Ascending aorta (tissue), 2 donors: ENCODE measurements around the gene PTPRO. TPM values are rescaled to one million over a fixed set of nuclear protein-coding genes. Genes with fewer than 3 reads are reported as not detected.

Experiments used
- DNase-seq, 2 donors: peaks; one replicate each; pipeline ENCODE4 v3.0.0-alpha.2; 2019; ENCODE audit warnings: low spot score in 2 of 2
- H3K27ac ChIP-seq, 2 donors: fragments of 200-600 bp; sonication (generic); one replicate each; pipeline ENCODE4 v1.5.1; 2016 to 2017; ENCODE audit warnings: mild to moderate bottlenecking in 1 of 2
- H3K27me3 ChIP-seq: fragments of 200-600 bp; sonication (generic); one replicate; pipeline ENCODE4 v1.5.1; 2017
- H3K36me3 ChIP-seq, 2 donors: fragments of 200-600 bp; sonication (generic); one replicate each; pipeline ENCODE4 v1.5.1; 2016
- H3K4me1 ChIP-seq, 2 donors: fragments of 200-600 bp; sonication (generic); one replicate each; pipeline ENCODE4 v1.5.1; 2016 to 2017; ENCODE audit warnings: mild to moderate bottlenecking in 1 of 2
- H3K4me3 ChIP-seq, 2 donors: fragments of 200-600 bp; sonication (generic); one replicate each; pipeline ENCODE4 v1.5.1; 2016 to 2017; ENCODE audit warnings: mild to moderate bottlenecking in 1 of 2
- H3K9me3 ChIP-seq, 2 donors: fragments of 200-600 bp; sonication (generic); one replicate each; pipeline ENCODE4 v1.5.1; 2016
- CTCF ChIP-seq, 3 experiments: fragments of 200-600 bp in 2 of 3; fragments of 450-650 bp in 1 of 3; sonication (generic) in 2 of 3; IDR thresholded peaks; one replicate each; pipeline ENCODE4 v1.5.1; 2016 to 2019; ENCODE audit warnings: antibody characterized with exemption in 3 of 3, mild to moderate bottlenecking in 1 of 3, moderate library complexity in 1 of 3
- intact Hi-C: fragments of 100-400 bp; cut with DNase I; formaldehyde crosslinking; loops from one replicate; pipeline ENCODE4 v1.15.1; 2023
- total RNA-seq: library from RNA; depleted of rRNA; stranded (reverse); fragments of >200 nt; gene quantifications from one replicate; pipeline ENCODE4 v1.1.0, GENCODE V29; 2016

PTPRO gene
- total RNA-seq, 1 donor from 2014 or later, result 0.11 TPM

DNA sequence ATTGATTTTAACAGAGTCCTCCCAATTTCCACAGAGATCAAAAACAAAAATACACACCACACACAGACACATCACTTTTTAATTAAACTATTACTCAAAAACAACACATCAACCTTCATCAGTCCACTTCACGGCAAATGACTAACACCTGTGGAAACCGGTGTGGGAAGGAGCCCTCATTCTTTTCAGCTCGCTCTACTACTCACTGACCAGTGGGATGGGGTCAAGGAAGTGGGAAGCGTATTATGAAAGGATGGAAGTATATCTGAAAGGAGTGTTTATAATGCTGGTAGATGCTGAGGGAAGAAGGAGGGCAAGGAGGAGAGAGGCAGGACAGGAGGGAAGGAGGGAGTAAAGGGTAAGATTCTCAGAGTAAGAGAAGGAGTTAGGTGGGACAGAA, 310.4 kb downstream of the PTPRO start:
- intact Hi-C loops, result no loop called here
- Histone ChIP-seq H3K27ac (peak overlapping the region; percentile 36 to 63), H3K4me1 (peaks cover 14 to 47% of the 10 kb centered on the region in 2 donors), H3K27me3 (no peaks in the 10 kb centered on the region), H3K36me3 (peaks cover 0 to 15% of the 10 kb centered on the region in 2 donors), H3K9me3 (no peaks in the 10 kb centered on the region), H3K4me3 (no peak overlapping the region)
- DNase-seq, result no peak
- TF ChIP-seq CTCF (IDR thresholded peaks at IDR 0.05), result no peak

- DNase-seq, result no peak
- Histone ChIP-seq H3K9me3 (no peaks in the 10 kb centered on the region), H3K36me3 (peaks cover 0 to 15% of the 10 kb centered on the region in 2 donors), H3K4me3 (no peak overlapping the region), H3K4me1 (peaks cover 10 to 42% of the 10 kb centered on the region in 2 donors), H3K27me3 (no peaks in the 10 kb centered on the region), H3K27ac (peak overlapping the region; percentile 36 to 63)
- no peak for TF ChIP-seq CTCF (IDR thresholded peaks at IDR 0.05)
- intact Hi-C loops, result no loop called here
These were observed 310.9 kb downstream of the PTPRO start for GRCh38 chr12:15633201-15633600.

DNA sequence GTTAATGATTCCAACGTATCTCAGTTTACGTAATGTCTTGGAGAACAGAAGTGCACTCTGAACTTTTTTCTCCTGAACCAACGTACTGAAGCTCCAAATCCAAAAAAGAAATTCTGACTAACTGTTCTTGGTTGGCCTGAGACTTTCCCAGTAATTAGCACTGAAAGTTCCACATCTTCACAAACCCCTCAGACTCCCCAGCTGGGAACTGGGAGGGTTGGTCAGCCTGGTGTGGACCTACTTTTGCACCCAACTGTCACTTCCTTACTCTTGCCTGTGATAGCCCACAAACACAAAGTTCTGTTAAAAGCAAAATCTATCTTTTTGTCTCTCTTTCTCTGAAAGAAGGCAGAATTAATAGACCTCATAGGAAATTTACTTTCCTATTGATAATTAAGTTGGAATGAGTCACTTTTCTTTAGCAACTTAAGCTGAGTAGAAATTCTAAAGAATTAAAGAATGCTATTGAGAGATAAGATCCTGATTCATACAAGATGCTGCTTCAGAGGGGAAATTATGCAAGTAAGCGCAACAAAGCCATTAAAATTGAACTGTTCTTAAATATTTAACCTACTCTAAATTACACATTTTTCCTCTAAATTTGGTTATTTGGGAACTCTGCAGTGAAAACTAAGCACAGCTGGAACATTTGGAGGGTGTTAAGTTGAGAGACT, 311.8 kb downstream of the PTPRO start:
- peaks cover 10 to 39% of the 10 kb centered on the region in 2 donors for H3K4me1 ChIP-seq
- H3K27ac ChIP-seq, result peak overlapping the region; percentile 36 to 63
- TF ChIP-seq CTCF (IDR thresholded peaks at IDR 0.05), result no peak
- H3K27me3 ChIP-seq, result no peaks in the 10 kb centered on the region
- H3K36me3 ChIP-seq, result peaks cover 0 to 15% of the 10 kb centered on the region in 2 donors
- intact Hi-C loops, result no loop called here
- no peaks in the 10 kb centered on the region for H3K9me3 ChIP-seq
- no peak for DNase-seq
- no peak overlapping the region for H3K4me3 ChIP-seq

DNA sequence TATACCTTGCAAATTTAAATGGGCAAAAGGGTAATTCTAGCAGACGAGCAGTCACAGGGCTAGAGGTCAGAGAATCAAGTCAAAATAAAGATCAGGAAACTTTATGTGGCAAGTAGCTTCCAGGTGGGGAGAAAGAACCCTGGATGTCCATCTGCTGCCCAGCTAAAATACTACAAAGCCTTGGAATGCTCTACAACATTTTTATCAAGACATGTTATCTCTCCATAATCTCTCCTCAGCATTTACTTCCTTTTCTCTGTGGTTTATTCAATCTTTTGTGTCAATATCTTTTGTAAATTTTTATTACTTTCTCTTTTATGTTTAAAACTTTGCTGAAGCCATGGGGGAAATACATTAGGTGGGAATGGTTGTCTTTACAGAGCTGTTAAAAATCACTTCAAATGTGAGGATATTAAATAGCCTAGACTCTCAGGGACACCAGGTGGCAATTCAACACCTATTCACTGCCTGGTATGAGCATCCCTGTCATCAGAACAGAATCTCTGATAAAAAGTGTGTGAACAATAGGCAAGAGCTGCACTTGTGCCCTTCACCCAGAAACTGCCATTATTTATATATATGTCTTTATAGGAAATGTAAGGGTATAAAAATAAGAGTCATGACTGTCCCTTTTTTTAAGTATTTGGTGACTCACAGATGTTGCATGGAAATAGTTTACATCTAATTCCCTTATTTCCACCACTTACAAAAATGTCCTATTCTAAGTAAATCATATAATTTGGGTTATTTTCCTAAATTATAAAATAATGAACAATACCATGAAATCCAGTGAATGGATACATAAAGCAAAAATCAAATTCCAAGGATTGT, 314.0 kb downstream of the PTPRO start:
- H3K9me3 ChIP-seq, result no peaks in the 10 kb centered on the region
- H3K4me3 ChIP-seq, result no peak overlapping the region
- no peak for TF ChIP-seq CTCF (IDR thresholded peaks at IDR 0.05)
- H3K4me1 ChIP-seq, result peaks cover 5 to 26% of the 10 kb centered on the region in 2 donors
- no peak for DNase-seq
- intact Hi-C loops, result no loop called here
- H3K27ac ChIP-seq, result peak overlapping the region in 1 of 2 donors; percentile 46
- H3K27me3 ChIP-seq, result no peaks in the 10 kb centered on the region
- peaks cover 6 to 22% of the 10 kb centered on the region in 2 donors for H3K36me3 ChIP-seq

GRCh38 chr12:15638231-15638630, 315.9 kb downstream of the PTPRO start:
- intact Hi-C loops, result no loop called here
- DNase-seq, result no peak
- TF ChIP-seq CTCF (IDR thresholded peaks at IDR 0.05), result no peak
- Histone ChIP-seq H3K4me1 (peaks cover 5 to 24% of the 10 kb centered on the region in 2 donors), H3K27ac (peak overlapping the region; percentile 40 to 46), H3K36me3 (peaks cover 6 to 24% of the 10 kb centered on the region in 2 donors), H3K9me3 (no peaks in the 10 kb centered on the region), H3K4me3 (no peak overlapping the region), H3K27me3 (no peaks in the 10 kb centered on the region)
